HepG2 (cell line): ENCODE measurements around the gene PLCD4. TPM values are rescaled to one million over a fixed set of nuclear protein-coding genes. Genes with fewer than 3 reads are reported as not detected.
A peak's percentile ranks its signal among the peaks of the same experiment; 100 is the strongest.

Source experiments
- ATAC-seq: fragments of 200-7000 bp; cut with Tn5 transposase; 3 replicates; pipeline ENCODE4 v1.9.1; 2020; ENCODE audit warnings: mild to moderate bottlenecking, moderate library complexity
- BruUV-seq: library from RNA; stranded (reverse); fragments of 400-500 nt; replicated peaks from 2 replicates; lab custom pipeline; 2021; lab: Mats Ljungman, UMichigan
- CTCF ChIA-PET: fragments of 300-600 bp; formaldehyde crosslinking; extraction: SDS; loops from one replicate; lab custom pipeline; 2021; ENCODE audit warnings: low total read pairs, inconsistent platforms, low intra/inter-chr PET ratio; lab: Yijun Ruan, JAX
- POLR2A ChIA-PET: fragments of 350-600 bp; sonication (Branson Sonifier 250); formaldehyde crosslinking; loops from one replicate; lab custom pipeline; 2020; ENCODE audit warnings: antibody characterized with exemption, inconsistent platforms; lab: Yijun Ruan, JAX
- DNase-seq: peaks from one replicate; pipeline ENCODE4 v3.0.0-alpha.2; 2015; ENCODE audit warnings: low spot score
- FAIRE-seq: peaks from 3 replicates; lab custom pipeline; 2011; peaks lifted over from hg19 to GRCh38; lab: Jason Lieb, UNC
- H2AFZ ChIP-seq: one replicate; pipeline ENCODE4 v1.6.1; 2011; ENCODE audit warnings: low read length, inconsistent platforms
- H3K27ac ChIP-seq: fragments of 300-600 bp; 3 replicates; pipeline ENCODE4 v1.8.0; 2011; ENCODE audit warnings: mixed run types, mild to moderate bottlenecking, mixed read lengths, low read length, inconsistent platforms; ENCODE audit not compliant: insufficient read depth; ENCODE audit errors: extremely low read length
- H3K27me3 ChIP-seq, 2 experiments: fragments of 200-600 bp in 1 of 2; 2 replicates in 1 of 2; 3 replicates in 1 of 2; pipeline versions ENCODE4 v1.6.0 to v1.8.0; 2011; ENCODE audit warnings: low read length in 2 of 2, mild to moderate bottlenecking in 2 of 2, moderate library complexity in 2 of 2, inconsistent platforms in 1 of 2; ENCODE audit not compliant: insufficient read depth in 2 of 2, control insufficient read depth in 1 of 2
- H3K36me3 ChIP-seq, 2 experiments: fragments of 200-600 bp in 1 of 2; replicated peaks in 1 of 2; 2 replicates in 1 of 2; 3 replicates in 1 of 2; pipeline versions ENCODE4 v1.5.1 to v1.8.0; 2011; ENCODE audit warnings: low read length in 2 of 2, inconsistent platforms in 1 of 2; ENCODE audit not compliant: insufficient read depth in 2 of 2, control insufficient read depth in 1 of 2
- H3K4me1 ChIP-seq: 2 replicates; pipeline ENCODE4 v1.5.1; 2012; ENCODE audit warnings: low read length, inconsistent platforms; ENCODE audit not compliant: insufficient read depth
- H3K4me2 ChIP-seq: 2 replicates; pipeline ENCODE4 v1.6.0; 2011; ENCODE audit warnings: low read depth, low read length, inconsistent platforms
- H3K4me3 ChIP-seq, 3 experiments: fragments of 200-600 bp in 1 of 3; sonication (generic), shearing (Covaris generic) in 1 of 3; replicated peaks in 1 of 3; 2 replicates each; pipeline ENCODE4 v1.5.1; 2011 to 2016; ENCODE audit warnings: low read length in 3 of 3, inconsistent platforms in 2 of 3, low read depth in 2 of 3, mild to moderate bottlenecking in 2 of 3, control low read depth in 1 of 3, mixed read lengths in 1 of 3; ENCODE audit not compliant: insufficient read depth in 1 of 3
- H3K79me2 ChIP-seq: one replicate; pipeline ENCODE4 v1.6.1; 2011; ENCODE audit warnings: low read length, inconsistent platforms; ENCODE audit not compliant: insufficient read depth
- H3K9ac ChIP-seq: 2 replicates; pipeline ENCODE4 v1.6.0; 2011; ENCODE audit warnings: mild to moderate bottlenecking, low read depth, low read length, inconsistent platforms; ENCODE audit not compliant: insufficient read depth
- H3K9me3 ChIP-seq: 2 replicates; pipeline ENCODE4 v1.5.1; 2012; ENCODE audit warnings: mild to moderate bottlenecking, low read length
- H4K20me1 ChIP-seq: 2 replicates; pipeline ENCODE4 v1.6.0; 2011; ENCODE audit warnings: inconsistent platforms, mild to moderate bottlenecking, low read length, moderate library complexity; ENCODE audit not compliant: insufficient read depth
- ASH2L ChIP-seq: fragments of 300-600, 200-600 bp; sonication (generic); IDR thresholded peaks from 2 replicates; pipeline ENCODE4 v1.7.0; 2017; ENCODE audit warnings: low read depth, mild to moderate bottlenecking, moderate library complexity, mixed read lengths, low read length; ENCODE audit not compliant: insufficient read length
- BORCS8-MEF2B ChIP-seq: sonication (generic); formaldehyde crosslinking; IDR thresholded peaks from 2 replicates; pipeline ENCODE4 v1.8.0; 2022; ENCODE audit warnings: mild to moderate bottlenecking, missing genetic modification reagents
- ZC3H13 ChIP-seq: sonication (generic); formaldehyde crosslinking; IDR thresholded peaks from 2 replicates; pipeline ENCODE4 v1.8.1; 2023; ENCODE audit warnings: mild to moderate bottlenecking, missing genetic modification reagents, moderate library complexity
- ZNF484 ChIP-seq: sonication (generic); formaldehyde crosslinking; IDR thresholded peaks from 2 replicates; pipeline ENCODE4 v1.5.1; 2020; ENCODE audit warnings: mild to moderate bottlenecking, low read depth, missing genetic modification reagents, borderline replicate concordance
- ZNF772 ChIP-seq: sonication (generic); formaldehyde crosslinking; IDR thresholded peaks from 2 replicates; pipeline ENCODE4 v1.5.0; 2020; ENCODE audit warnings: mild to moderate bottlenecking, missing genetic modification reagents
- ZSCAN30 ChIP-seq: sonication (generic); formaldehyde crosslinking; IDR thresholded peaks from 2 replicates; pipeline ENCODE4 v1.5.0; 2020; ENCODE audit warnings: mild to moderate bottlenecking, missing genetic modification reagents
- WGBS: methylation state at CpG from one replicate; pipeline ENCODE4 v1.1.6; 2017; ENCODE audit warnings: low lambda C conversion rate; 5-methylcytosine and 5-hydroxymethylcytosine counted together
- in situ Hi-C: cut with HindIII; loops from 2 replicates; pipeline ENCODE4 v1.10.0; 2017; ENCODE audit warnings: low pct_unique_long_range_greater_than_20kb; ENCODE audit not compliant: extremely low pct_ligation_motif_present
- intact Hi-C: fragments of 100-400 bp; cut with micrococcal nuclease; formaldehyde crosslinking; loops from one replicate; pipeline ENCODE4 v1.10.0; 2022; ENCODE audit not compliant: unreplicated experiment
- polyA plus RNA-seq, 8 experiments: library from polyadenylated mRNA; depleted of rRNA in 3 of 8; stranded (reverse) in 7 of 8; unstranded in 1 of 8; fragments of >200 nt; fragmentation: Illumina TruSeq in 4 of 8; extraction: Trizol in 4 of 8; gene quantifications; 2 replicates each; pipeline versions ENCODE4 v1.2.1 to v1.2.3, GENCODE V29; 2011 to 2016; ENCODE audit warnings: low read depth in 4 of 8, missing spikeins in 1 of 8, mixed read lengths in 1 of 8; ENCODE audit not compliant: insufficient read depth in 1 of 8
- total RNA-seq, 5 experiments: library from RNA; depleted of rRNA; stranded (reverse); fragments of >200 nt; fragmentation: Illumina TruSeq; extraction: Trizol; gene quantifications; 2 replicates each; pipeline ENCODE4 v1.2.3, GENCODE V29; 2016; ENCODE audit warnings: low read depth in 1 of 5
- TF ChIP-seq, protein P1 (sequence below): sonication (generic); formaldehyde crosslinking; IDR thresholded peaks from 2 replicates; pipeline ENCODE4 v1.4.0; 2020; ENCODE audit warnings: mild to moderate bottlenecking, missing genetic modification reagents
- TF ChIP-seq, protein P2 (sequence below): sonication (generic); formaldehyde crosslinking; IDR thresholded peaks from 2 replicates; pipeline ENCODE4 v1.5.1; 2020; ENCODE audit warnings: mild to moderate bottlenecking, missing genetic modification reagents, moderate library complexity
- TF ChIP-seq, protein P3 (sequence below): sonication (generic); formaldehyde crosslinking; conservative IDR thresholded peaks from 2 replicates; pipeline ENCODE4 v1.4.0; 2020; ENCODE audit warnings: missing genetic modification reagents

Gene PLCD4
- total and polyA plus RNA-seq, 2 of the 13 experiments (the other 11 are each of a cell fraction or from before 2014, with no cell fraction given), result 0.26 TPM; not detected in 1

DNA sequence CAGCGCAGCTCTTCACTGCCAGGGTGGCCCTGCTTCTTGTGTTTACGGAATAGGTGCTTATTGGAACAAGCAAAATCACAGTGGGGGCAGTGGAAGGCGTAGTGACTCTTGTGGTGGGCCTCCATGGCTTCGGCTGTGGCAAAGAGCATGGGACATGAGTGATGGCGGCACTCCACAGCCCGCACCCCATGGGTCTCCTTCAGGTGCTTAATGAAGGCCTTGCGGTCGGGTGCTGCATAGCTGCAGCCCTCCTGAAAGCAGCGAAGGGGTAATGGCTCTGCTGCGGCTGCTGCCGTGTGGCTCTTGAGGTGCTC, 41.0 kb downstream of the PLCD4 start:
- BruUV-seq, result no TSS peak

More for the DNA sequence above, 41.0 kb downstream of the PLCD4 start:
- H3K9me3 ChIP-seq, result no peaks in the 10 kb centered on the region
- in situ Hi-C loops, result loop anchor here (5.0 kb wide), 1 partner anchor 376 kb away; the partner anchor contains the start of genes AAMP and PNKD
- no peak overlapping the region for H3K9ac ChIP-seq
- H3K27me3 ChIP-seq, result no peaks in the 10 kb centered on the region
- intact Hi-C loops, result loop anchor here (1.0 to 2.0 kb wide), 2 partner anchors 64 to 198 kb away; no protein-coding TSS in a partner anchor
- H3K4me3 ChIP-seq, result no peak overlapping the region
- CTCF ChIA-PET, result interaction anchor here (1.3 to 2.1 kb wide), 3 partner anchors 38 to 463 kb away, joined by 3 to 12 read pairs (median 4); no protein-coding TSS in a partner anchor
- no peak for DNase-seq
- TF ChIP-seq ZNF772 (CRISPR knock-in tag) (no peak), ZSCAN30 (no peak), BORCS8-MEF2B (CRISPR knock-in tag) (0 out of 2 replicates have a peak, but pooled peaks have one; percentile 42), ZC3H13 (CRISPR knock-in tag) (0 out of 2 replicates have a peak, but pooled peaks have one; percentile 38), ASH2L (peak; percentile 28), ZNF484 (CRISPR knock-in tag) (no peak)
- TF ChIP-seq, protein P1, sequence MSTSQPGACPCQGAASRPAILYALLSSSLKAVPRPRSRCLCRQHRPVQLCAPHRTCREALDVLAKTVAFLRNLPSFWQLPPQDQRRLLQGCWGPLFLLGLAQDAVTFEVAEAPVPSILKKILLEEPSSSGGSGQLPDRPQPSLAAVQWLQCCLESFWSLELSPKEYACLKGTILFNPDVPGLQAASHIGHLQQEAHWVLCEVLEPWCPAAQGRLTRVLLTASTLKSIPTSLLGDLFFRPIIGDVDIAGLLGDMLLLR (CRISPR knock-in tag), result no peak
- TF ChIP-seq, protein P2, sequence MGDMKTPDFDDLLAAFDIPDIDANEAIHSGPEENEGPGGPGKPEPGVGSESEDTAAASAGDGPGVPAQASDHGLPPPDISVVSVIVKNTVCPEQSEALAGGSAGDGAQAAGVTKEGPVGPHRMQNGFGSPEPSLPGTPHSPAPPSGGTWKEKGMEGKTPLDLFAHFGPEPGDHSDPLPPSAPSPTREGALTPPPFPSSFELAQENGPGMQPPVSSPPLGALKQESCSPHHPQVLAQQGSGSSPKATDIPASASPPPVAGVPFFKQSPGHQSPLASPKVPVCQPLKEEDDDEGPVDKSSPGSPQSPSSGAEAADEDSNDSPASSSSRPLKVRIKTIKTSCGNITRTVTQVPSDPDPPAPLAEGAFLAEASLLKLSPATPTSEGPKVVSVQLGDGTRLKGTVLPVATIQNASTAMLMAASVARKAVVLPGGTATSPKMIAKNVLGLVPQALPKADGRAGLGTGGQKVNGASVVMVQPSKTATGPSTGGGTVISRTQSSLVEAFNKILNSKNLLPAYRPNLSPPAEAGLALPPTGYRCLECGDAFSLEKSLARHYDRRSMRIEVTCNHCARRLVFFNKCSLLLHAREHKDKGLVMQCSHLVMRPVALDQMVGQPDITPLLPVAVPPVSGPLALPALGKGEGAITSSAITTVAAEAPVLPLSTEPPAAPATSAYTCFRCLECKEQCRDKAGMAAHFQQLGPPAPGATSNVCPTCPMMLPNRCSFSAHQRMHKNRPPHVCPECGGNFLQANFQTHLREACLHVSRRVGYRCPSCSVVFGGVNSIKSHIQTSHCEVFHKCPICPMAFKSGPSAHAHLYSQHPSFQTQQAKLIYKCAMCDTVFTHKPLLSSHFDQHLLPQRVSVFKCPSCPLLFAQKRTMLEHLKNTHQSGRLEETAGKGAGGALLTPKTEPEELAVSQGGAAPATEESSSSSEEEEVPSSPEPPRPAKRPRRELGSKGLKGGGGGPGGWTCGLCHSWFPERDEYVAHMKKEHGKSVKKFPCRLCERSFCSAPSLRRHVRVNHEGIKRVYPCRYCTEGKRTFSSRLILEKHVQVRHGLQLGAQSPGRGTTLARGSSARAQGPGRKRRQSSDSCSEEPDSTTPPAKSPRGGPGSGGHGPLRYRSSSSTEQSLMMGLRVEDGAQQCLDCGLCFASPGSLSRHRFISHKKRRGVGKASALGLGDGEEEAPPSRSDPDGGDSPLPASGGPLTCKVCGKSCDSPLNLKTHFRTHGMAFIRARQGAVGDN, result peak; percentile 33; the same call in 1 of the 2 replicates
- TF ChIP-seq, protein P3, sequence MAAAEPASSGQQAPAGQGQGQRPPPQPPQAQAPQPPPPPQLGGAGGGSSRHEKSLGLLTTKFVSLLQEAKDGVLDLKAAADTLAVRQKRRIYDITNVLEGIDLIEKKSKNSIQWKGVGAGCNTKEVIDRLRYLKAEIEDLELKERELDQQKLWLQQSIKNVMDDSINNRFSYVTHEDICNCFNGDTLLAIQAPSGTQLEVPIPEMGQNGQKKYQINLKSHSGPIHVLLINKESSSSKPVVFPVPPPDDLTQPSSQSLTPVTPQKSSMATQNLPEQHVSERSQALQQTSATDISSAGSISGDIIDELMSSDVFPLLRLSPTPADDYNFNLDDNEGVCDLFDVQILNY (CRISPR knock-in tag), result no peak
- H3K4me1 ChIP-seq, result peaks cover 11% of the 10 kb centered on the region; the same call in 1 of the 2 replicates
- H3K36me3 ChIP-seq, result peaks cover 39 to 83% of the 10 kb centered on the region in 2 experiments
- no peaks in the 10 kb centered on the region for H3K79me2 ChIP-seq
- no peak for FAIRE-seq
- no peak overlapping the region for H3K27ac ChIP-seq
- H3K4me2 ChIP-seq, result no peak overlapping the region
- POLR2A ChIA-PET, result no interaction called here
- peak; percentile 30 for ATAC-seq
- WGBS, result 77% methylated on average over 8 of the region's 11 CpGs
- no peak overlapping the region for H2AFZ ChIP-seq
- H4K20me1 ChIP-seq, result no peaks in the 10 kb centered on the region
